ENCODE measurements around the gene NEIL1.

The NEIL1 gene

GRCh38 chr15:75389791-75390382, 43.0 kb downstream of the NEIL1 start:
- DNase-seq = no peak

- DNase-seq = no peak
Measured at GRCh38 chr15:75397494-75397893, 50.7 kb downstream of the NEIL1 start.

GRCh38 chr15:75403892-75404291, 57.1 kb downstream of the NEIL1 start:
- DNase-seq = no peak

Data from CD4-positive, alpha-beta T cell treated with Interferon gamma for 1 hour (primary cell).